RWPE2 (cell line): ENCODE measurements around the gene FCN3.

ENCODE experiments used
- ATAC-seq: fragments of 200-7000 bp; cut with Tn5 transposase; 3 replicates; pipeline ENCODE4 v1.9.1; 2021; ENCODE audit warnings: low read depth
- DNase-seq: peaks from one replicate; pipeline ENCODE4 v3.0.0-alpha.2; 2020; ENCODE audit warnings: low spot score
- H3K27ac ChIP-seq: fragments of 450-650 bp; 2 replicates; pipeline ENCODE4 v1.5.1; 2017; ENCODE audit warnings: mild to moderate bottlenecking; ENCODE audit not compliant: poor library complexity, severe bottlenecking
- H3K27me3 ChIP-seq: fragments of 250-450 bp; sonication (Bioruptor Pico); 2 replicates; pipeline ENCODE4 v1.5.1; 2021; ENCODE audit warnings: mild to moderate bottlenecking, moderate library complexity; ENCODE audit not compliant: insufficient read depth, poor library complexity, severe bottlenecking
- H3K36me3 ChIP-seq: fragments of 250-450 bp; sonication (Bioruptor Pico); 2 replicates; pipeline ENCODE4 v1.5.1; 2020; ENCODE audit warnings: low read depth, mild to moderate bottlenecking, moderate library complexity
- H3K4me1 ChIP-seq: fragments of 250-450 bp; sonication (Bioruptor Pico); 2 replicates; pipeline ENCODE4 v1.5.1; 2021; ENCODE audit warnings: mild to moderate bottlenecking, moderate library complexity; ENCODE audit not compliant: insufficient read depth, poor library complexity, severe bottlenecking
- H3K4me3 ChIP-seq: fragments of 250-450 bp; sonication (Bioruptor Pico); 2 replicates; pipeline ENCODE4 v1.5.1; 2021; ENCODE audit warnings: mild to moderate bottlenecking, moderate library complexity; ENCODE audit not compliant: severe bottlenecking
- H3K9me3 ChIP-seq: fragments of 250-450 bp; sonication (Bioruptor Pico); 2 replicates; pipeline ENCODE4 v1.5.1; 2021; ENCODE audit warnings: mild to moderate bottlenecking, moderate library complexity; ENCODE audit not compliant: severe bottlenecking
- TF ChIP-seq, protein P1 (sequence below): fragments of 450-650 bp; IDR thresholded peaks from one replicate; pipeline ENCODE4 v1.5.1; 2017; ENCODE audit warnings: mild to moderate bottlenecking, moderate library complexity; ENCODE audit not compliant: poor library complexity, severe bottlenecking

The FCN3 gene

DNA sequence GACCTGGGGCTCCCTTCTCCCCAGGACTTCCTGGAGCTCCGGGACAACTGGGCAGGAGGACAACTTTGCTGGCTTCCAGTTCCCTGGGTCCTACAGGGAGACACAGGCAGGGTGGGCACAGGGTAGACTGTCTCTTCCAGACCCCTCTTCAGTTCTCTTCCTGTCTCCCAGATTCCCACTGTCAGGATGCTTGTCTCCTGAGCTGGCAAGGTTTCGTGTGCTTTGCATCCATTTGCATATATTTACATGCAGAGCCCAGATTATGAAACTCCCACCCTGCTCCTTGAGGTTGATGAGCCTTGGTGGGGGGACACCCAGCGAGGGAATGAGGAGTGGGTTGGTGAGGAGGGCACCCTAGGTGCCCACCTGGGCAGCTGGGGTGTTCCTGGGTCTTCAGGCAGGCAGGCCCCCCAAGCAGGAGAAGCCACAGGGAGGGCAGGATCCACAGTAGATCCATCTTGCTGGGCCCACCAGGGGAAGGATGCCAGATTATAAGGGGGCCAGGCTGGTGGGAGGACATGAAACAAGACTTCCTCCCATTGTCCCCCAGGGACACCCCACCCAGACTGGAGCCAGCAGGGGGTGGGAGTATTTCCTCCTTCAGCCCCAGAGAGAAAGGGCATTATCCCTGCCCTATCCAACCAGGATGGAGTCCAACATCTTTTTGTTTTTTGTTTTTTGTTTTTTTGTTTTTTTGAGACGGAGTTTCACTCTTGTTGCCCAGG is at the start of gene FCN3:
FCN3 (minus strand) TSS at position 463 of the 725 bp plus-strand sequence; CDS start at position 457, 6 bp downstream.
- no peaks in the 10 kb centered on the region for H3K36me3 ChIP-seq
- ATAC-seq (no peak), DNase-seq (peak; percentile 50)
- no peak within 1 kb of the TSS for H3K27ac ChIP-seq
- H3K27me3 ChIP-seq = no peaks in the 10 kb centered on the region
- TF ChIP-seq, protein P1, sequence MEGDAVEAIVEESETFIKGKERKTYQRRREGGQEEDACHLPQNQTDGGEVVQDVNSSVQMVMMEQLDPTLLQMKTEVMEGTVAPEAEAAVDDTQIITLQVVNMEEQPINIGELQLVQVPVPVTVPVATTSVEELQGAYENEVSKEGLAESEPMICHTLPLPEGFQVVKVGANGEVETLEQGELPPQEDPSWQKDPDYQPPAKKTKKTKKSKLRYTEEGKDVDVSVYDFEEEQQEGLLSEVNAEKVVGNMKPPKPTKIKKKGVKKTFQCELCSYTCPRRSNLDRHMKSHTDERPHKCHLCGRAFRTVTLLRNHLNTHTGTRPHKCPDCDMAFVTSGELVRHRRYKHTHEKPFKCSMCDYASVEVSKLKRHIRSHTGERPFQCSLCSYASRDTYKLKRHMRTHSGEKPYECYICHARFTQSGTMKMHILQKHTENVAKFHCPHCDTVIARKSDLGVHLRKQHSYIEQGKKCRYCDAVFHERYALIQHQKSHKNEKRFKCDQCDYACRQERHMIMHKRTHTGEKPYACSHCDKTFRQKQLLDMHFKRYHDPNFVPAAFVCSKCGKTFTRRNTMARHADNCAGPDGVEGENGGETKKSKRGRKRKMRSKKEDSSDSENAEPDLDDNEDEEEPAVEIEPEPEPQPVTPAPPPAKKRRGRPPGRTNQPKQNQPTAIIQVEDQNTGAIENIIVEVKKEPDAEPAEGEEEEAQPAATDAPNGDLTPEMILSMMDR = no peak
- H3K9me3 ChIP-seq = no peaks in the 10 kb centered on the region
- no peak within 1 kb of the TSS for H3K4me3 ChIP-seq
- H3K4me1 ChIP-seq = no peaks in the 10 kb centered on the region

DNA sequence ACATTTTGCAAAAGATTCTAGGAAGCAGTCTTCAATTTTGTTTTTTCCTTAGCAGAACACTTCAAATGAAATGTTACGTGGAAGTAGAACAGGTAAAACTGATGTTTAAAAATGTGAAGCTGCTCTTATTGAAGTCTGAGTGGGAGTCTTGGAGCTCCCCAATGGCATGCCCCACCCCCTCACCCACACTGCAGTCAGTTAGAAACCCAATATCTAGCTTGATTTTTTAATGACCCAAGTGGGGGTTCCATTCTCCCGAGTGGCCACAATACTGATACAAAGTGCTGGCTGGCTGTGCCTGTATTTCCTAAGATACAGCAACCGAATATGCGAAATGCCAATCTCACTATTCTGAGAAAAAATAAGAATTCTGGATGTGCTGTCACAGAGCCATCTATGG is 49.1 kb upstream of the FCN3 start:
- H3K4me3 ChIP-seq = no peak overlapping the region
- no peak for ATAC-seq
- H3K27me3 ChIP-seq = no peaks in the 10 kb centered on the region
- no peak overlapping the region for H3K27ac ChIP-seq
- TF ChIP-seq, protein P1 = no peak
- no peaks in the 10 kb centered on the region for H3K9me3 ChIP-seq
- no peaks in the 10 kb centered on the region for H3K4me1 ChIP-seq
- DNase-seq = no peak
- H3K36me3 ChIP-seq = peaks cover 37% of the 10 kb centered on the region

DNA sequence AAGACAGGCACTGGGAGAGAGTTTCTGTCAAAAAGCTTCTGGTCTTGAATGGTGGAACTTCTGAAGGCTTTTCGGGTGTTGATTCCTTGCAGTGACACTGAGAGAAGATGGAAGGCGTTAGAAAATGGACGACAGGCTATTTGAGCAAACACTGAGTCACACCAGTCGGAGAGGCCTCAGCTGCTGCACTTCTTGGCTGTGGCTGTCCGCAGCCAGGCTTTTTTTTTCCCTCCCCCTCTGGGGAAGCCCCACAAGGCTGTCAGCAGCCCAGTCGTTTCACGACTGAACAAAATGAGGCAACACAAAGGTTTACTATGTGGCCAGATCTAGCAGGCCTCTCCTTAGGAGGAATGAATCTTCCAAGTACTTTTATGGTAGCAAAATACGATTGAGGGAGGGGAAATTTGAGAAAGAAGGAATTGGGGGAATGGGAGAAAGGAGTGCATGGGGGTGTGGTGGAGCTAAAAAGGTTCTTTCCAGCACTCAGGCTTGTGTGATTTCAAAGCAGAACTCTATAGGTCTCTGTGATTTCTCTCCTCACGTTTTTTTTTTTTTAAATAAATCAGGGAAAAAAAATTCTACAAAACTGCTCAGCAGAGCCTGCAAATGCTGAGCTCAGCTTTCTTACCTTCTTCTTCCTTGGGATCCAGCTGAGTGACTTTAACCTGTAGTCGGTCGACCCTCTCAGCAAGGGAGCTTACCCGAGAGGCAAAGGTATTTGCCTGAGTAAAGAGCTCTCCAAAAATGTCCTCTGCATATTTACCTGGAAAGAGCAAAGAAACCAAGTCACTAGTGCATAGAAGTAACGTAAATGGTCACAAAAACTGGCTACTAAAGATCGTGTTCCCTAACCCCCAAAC is 43.9 kb upstream of the FCN3 start:
- DNase-seq (no peak), ATAC-seq (peak; percentile 92)
- H3K4me1 ChIP-seq = no peaks in the 10 kb centered on the region
- H3K9me3 ChIP-seq = no peaks in the 10 kb centered on the region
- H3K4me3 ChIP-seq = no peak overlapping the region
- TF ChIP-seq, protein P1 = no peak
- H3K27me3 ChIP-seq = no peaks in the 10 kb centered on the region
- peaks cover 62% of the 10 kb centered on the region for H3K36me3 ChIP-seq
- H3K27ac ChIP-seq = peak overlapping the region; percentile 39

DNA sequence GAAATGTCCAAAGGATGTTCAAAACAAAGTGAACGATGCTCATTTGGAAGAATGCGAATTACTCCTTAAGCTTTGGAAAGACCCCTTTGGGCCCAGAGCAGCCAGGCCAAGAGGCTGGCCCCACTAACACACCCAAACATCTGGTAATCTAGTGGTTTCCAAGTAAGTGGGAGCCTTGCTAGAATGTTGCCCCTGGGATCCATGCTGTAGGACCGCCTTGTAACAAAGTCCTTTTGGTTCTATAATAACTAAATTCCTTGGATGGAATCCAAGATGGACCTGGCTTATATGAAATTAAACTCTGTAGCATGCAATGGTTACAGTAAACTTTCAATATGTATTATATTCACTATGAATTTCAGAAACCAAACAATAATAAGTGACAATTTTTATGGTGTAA is 43.1 kb upstream of the FCN3 start:
- Histone ChIP-seq H3K4me3 (no peak overlapping the region), H3K9me3 (no peaks in the 10 kb centered on the region), H3K27me3 (no peaks in the 10 kb centered on the region), H3K27ac (peak overlapping the region; percentile 39), H3K4me1 (no peaks in the 10 kb centered on the region), H3K36me3 (peaks cover 70% of the 10 kb centered on the region)
- DNase-seq (no peak), ATAC-seq (no peak)
- TF ChIP-seq, protein P1 = no peak
